GM12873 (cell line): ENCODE results near the gene SART3.

ENCODE experiments used
- TF ChIP-seq, protein P1 (sequence below): IDR thresholded peaks from 2 replicates; pipeline ENCODE4 v1.5.1; 2012; ENCODE audit warnings: low read depth, mild to moderate bottlenecking, moderate library complexity, low read length, control low read depth; ENCODE audit not compliant: insufficient read depth; ENCODE audit errors: missing control alignments

SART3 gene

DNA sequence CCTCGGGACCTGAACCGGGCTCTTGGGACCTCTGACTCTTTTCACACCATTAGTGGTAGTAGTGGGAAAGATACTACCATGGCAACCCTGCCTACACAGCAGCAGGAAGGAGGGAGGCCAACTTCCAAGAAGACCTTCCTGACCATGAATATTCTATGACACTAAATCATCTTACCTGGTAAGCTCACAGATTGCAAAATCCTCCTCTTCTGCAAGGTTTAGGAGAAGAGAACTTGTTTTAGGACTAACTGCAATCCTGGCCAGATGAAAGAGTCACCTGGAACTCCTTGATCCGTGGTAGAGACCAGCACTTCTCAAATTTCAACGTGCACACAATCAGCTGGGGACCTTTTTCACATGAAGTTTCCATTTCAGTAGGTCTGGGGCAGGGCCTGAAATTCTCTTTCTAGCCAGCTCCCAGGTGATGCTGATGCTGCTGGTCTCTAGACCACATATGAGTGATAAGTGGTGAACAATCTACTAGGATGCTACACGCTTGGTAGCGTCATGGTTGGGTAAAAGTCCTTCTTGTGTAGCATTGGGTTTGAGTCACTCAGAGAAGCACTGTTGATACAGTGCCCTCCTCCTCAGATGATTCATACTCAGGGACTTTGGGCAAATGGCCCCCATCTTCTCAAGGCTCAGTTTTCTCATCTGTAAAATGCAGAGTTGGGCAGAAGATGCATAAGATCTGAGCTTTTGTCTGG lies 81.5 kb downstream of the SART3 start:
- TF ChIP-seq, protein P1, sequence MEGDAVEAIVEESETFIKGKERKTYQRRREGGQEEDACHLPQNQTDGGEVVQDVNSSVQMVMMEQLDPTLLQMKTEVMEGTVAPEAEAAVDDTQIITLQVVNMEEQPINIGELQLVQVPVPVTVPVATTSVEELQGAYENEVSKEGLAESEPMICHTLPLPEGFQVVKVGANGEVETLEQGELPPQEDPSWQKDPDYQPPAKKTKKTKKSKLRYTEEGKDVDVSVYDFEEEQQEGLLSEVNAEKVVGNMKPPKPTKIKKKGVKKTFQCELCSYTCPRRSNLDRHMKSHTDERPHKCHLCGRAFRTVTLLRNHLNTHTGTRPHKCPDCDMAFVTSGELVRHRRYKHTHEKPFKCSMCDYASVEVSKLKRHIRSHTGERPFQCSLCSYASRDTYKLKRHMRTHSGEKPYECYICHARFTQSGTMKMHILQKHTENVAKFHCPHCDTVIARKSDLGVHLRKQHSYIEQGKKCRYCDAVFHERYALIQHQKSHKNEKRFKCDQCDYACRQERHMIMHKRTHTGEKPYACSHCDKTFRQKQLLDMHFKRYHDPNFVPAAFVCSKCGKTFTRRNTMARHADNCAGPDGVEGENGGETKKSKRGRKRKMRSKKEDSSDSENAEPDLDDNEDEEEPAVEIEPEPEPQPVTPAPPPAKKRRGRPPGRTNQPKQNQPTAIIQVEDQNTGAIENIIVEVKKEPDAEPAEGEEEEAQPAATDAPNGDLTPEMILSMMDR: no peak

- TF ChIP-seq, protein P1: no peak
Observed at GRCh38 chr12:108478611-108479206, 82.3 kb downstream of the SART3 start.

DNA sequence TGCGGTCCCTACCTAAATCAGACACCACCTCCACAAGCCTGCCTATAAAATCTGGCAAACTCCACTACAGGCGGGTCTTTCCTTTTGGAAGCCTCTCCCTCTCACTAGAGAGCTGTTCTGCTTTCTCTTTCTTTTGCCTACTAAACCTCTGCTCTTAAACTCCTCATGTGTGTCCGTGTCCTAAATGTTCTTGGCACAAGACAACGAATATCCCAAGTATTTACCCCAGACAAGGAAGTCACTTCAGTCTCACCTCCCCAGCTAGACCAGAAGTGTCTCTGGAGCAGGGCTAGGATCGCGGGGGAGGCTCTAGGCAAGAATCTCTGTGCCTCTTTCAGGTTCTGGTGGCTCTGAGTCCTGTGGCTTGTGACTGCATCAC lies 83.1 kb downstream of the SART3 start:
- TF ChIP-seq, protein P1: no peak

- TF ChIP-seq, protein P1: no peak
Observed at GRCh38 chr12:108477055-108477880, 83.7 kb downstream of the SART3 start.

GRCh38 chr12:108475396-108475795 lies 85.6 kb downstream of the SART3 start:
- TF ChIP-seq, protein P1: no peak

DNA sequence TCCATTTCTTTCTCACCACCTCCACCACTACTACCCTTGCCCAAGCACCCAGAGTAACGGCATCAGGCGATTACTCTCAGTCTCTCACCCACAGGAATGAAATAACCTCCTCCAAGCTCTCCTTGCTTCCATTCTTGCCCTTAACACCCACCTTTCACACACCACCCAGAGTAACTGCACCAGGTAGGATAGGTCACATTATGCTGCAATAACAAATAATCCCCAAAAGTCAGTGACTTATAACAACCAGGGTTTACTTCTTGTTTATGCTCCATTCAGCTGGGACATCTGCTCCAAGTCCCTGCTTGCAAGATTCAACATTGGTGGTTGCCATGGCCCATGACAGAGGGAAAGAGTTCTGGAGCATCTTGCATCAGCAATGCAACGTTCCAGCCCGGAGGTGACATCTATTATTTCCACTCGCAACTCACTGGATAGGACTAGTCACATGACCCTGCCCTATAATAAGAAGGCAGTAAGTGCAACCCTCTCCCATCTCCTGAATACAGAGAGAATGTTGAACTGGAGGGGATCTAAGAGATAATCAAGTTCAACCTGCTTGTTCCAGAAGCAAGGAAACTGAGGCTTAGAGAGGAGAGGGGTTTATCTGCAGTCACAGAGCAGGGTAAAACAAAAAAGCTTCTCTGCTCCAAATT lies 87.4 kb downstream of the SART3 start:
- TF ChIP-seq, protein P1: no peak
